CD4-positive, alpha-beta T cell (primary cell): ENCODE measurements around the gene KCNAB2. TPM values are rescaled to one million over a fixed set of nuclear protein-coding genes. Genes with fewer than 3 reads are reported as not detected.

Source experiments
- ATAC-seq: fragments of 200-7000 bp; cut with Tn5 transposase; one replicate; pipeline ENCODE4 v1.10.0; 2022; ENCODE audit warnings: mild to moderate bottlenecking; ENCODE audit not compliant: poor library complexity
- CTCF ChIA-PET: fragments of 350-600 bp; sonication (Branson Sonifier 250); formaldehyde crosslinking; loops from one replicate; lab custom pipeline; 2021; ENCODE audit warnings: antibody characterized with exemption, inconsistent platforms; lab: Charles Lee
- POLR2A ChIA-PET: fragments of 350-600 bp; sonication (Branson Sonifier 250); formaldehyde crosslinking; loops from one replicate; lab custom pipeline; 2021; ENCODE audit warnings: antibody characterized with exemption, inconsistent platforms; lab: Charles Lee
- DNase-seq, 14 experiments: peaks; one replicate each; pipeline ENCODE4 v3.0.0-alpha.2; 2013 to 2020; ENCODE audit warnings: mixed read lengths in 2 of 14
- H3K27ac ChIP-seq, 2 donors: one replicate each; pipeline versions ENCODE4 v1.5.1 to v1.7.0; 2013; ENCODE audit warnings: low read length in 2 of 2, low read depth in 1 of 2, mild to moderate bottlenecking in 1 of 2
- H3K27me3 ChIP-seq, 2 experiments: 1 replicate in 1 of 2; 2 replicates in 1 of 2; pipeline versions ENCODE4 v1.6.1 to v1.7.0; 2013; ENCODE audit warnings: low read length in 2 of 2, control low read depth in 1 of 2, mild to moderate bottlenecking in 1 of 2, moderate library complexity in 1 of 2; ENCODE audit not compliant: insufficient read depth in 2 of 2, control insufficient read depth in 1 of 2
- H3K36me3 ChIP-seq: one replicate; pipeline ENCODE4 v1.6.1; 2013; ENCODE audit warnings: low read length, control low read depth; ENCODE audit not compliant: insufficient read depth
- H3K4me1 ChIP-seq: one replicate; pipeline ENCODE4 v1.6.1; 2013; ENCODE audit warnings: low read length, control low read depth; ENCODE audit not compliant: insufficient read depth
- H3K4me3 ChIP-seq: one replicate; pipeline ENCODE4 v1.5.1; 2013; ENCODE audit warnings: mild to moderate bottlenecking, low read length, moderate library complexity
- H3K9me3 ChIP-seq, 2 experiments: 1 replicate in 1 of 2; 2 replicates in 1 of 2; pipeline versions ENCODE4 v1.6.1 to v1.7.0; 2013; ENCODE audit warnings: low read length in 2 of 2, mild to moderate bottlenecking in 2 of 2, control low read depth in 1 of 2, moderate library complexity in 1 of 2; ENCODE audit not compliant: control insufficient read depth in 1 of 2, insufficient read depth in 1 of 2
- H3K27ac Mint-ChIP-seq: one replicate; pipeline ENCODE4 v1.8.0; 2020; ENCODE audit warnings: mixed read lengths
- H3K27me3 Mint-ChIP-seq: one replicate; pipeline ENCODE4 v1.8.0; 2021; ENCODE audit warnings: mixed read lengths
- H3K36me3 Mint-ChIP-seq: one replicate; pipeline ENCODE4 v1.8.0; 2021; ENCODE audit warnings: low read depth, mixed read lengths
- H3K4me1 Mint-ChIP-seq: one replicate; pipeline ENCODE4 v1.8.0; 2021; ENCODE audit warnings: low read depth, mixed read lengths
- H3K4me3 Mint-ChIP-seq: one replicate; pipeline ENCODE4 v1.8.0; 2020; ENCODE audit warnings: mild to moderate bottlenecking, mixed read lengths
- H3K9me3 Mint-ChIP-seq: one replicate; pipeline ENCODE4 v1.8.0; 2020; ENCODE audit warnings: mixed read lengths
- intact Hi-C, 2 experiments: fragments of 100-400 bp; cut with DNase I in 1 of 2; cut with micrococcal nuclease in 1 of 2; formaldehyde crosslinking; loops; one replicate each; pipeline versions ENCODE4 v1.15.1 to v1.9.0; 2023 to 2025; cut with DNase I, micrococcal nuclease
- total RNA-seq, 174 experiments: library from RNA in 2 of 174; stranded (reverse) in 2 of 174; gene quantifications; one replicate each; pipeline ENCODE4 v1.2.3 and lab custom pipeline; 2021 to 2026
- TF ChIP-seq, protein P1 (sequence below): fragments of 200-600 bp; IDR thresholded peaks from one replicate; pipeline ENCODE4 v1.8.0; 2022; ENCODE audit warnings: antibody characterized with exemption, mild to moderate bottlenecking

The KCNAB2 gene
- total RNA-seq, 2 experiments from 2014 or later, result 147 to 155 TPM

GRCh38 chr1:6035719-6036118 is 10.0 kb upstream of the KCNAB2 start:
- DNase-seq, result no peak
- intact Hi-C loops, result no loop called here
- Mint-ChIP-seq H3K4me3 (no peak overlapping the region), H3K36me3 (peaks cover 62% of the 10 kb centered on the region), H3K4me1 (peaks cover 63% of the 10 kb centered on the region), H3K9me3 (no peaks in the 10 kb centered on the region), H3K27me3 (no peaks in the 10 kb centered on the region), H3K27ac (no peak overlapping the region)
- no peak for ATAC-seq
- H3K4me1 ChIP-seq, result peaks cover 78% of the 10 kb centered on the region
- H3K27ac ChIP-seq, result peak overlapping the region in 1 of 2 donors; percentile 1
- ChIA-PET POLR2A (interaction anchor here (0.7 kb wide), 1 partner anchor 73 kb away, joined by 3 read pairs; no protein-coding TSS in a partner anchor), CTCF (no interaction called here)
- no peaks in the 10 kb centered on the region for H3K27me3 ChIP-seq
- TF ChIP-seq, protein P1, sequence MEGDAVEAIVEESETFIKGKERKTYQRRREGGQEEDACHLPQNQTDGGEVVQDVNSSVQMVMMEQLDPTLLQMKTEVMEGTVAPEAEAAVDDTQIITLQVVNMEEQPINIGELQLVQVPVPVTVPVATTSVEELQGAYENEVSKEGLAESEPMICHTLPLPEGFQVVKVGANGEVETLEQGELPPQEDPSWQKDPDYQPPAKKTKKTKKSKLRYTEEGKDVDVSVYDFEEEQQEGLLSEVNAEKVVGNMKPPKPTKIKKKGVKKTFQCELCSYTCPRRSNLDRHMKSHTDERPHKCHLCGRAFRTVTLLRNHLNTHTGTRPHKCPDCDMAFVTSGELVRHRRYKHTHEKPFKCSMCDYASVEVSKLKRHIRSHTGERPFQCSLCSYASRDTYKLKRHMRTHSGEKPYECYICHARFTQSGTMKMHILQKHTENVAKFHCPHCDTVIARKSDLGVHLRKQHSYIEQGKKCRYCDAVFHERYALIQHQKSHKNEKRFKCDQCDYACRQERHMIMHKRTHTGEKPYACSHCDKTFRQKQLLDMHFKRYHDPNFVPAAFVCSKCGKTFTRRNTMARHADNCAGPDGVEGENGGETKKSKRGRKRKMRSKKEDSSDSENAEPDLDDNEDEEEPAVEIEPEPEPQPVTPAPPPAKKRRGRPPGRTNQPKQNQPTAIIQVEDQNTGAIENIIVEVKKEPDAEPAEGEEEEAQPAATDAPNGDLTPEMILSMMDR, result no peak
- H3K9me3 ChIP-seq, result no peaks in the 10 kb centered on the region
- H3K36me3 ChIP-seq, result peaks cover 56% of the 10 kb centered on the region
- H3K4me3 ChIP-seq, result no peak overlapping the region

DNA sequence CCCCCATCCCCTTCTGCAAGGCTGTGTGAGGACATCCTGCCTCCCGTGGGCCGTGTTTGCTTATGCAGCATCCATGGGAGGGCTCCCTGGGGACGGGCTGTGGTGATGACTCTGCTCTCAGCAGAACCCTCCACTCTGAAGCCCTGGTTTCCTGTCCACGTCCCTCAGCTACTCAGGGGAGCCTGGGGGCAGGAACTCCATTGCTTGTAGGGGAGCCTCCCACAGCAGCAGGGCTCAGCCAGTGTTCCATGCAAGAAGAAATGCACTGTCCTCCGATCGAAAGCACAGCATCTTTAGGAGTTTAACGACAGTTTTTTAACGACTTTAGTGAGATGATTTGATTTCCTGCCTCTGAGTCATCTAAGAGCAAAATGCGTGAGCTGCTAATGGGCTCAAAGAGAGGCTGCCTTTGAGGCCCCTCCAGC is 8.3 kb upstream of the KCNAB2 start:
- Mint-ChIP-seq H3K27me3 (no peaks in the 10 kb centered on the region), H3K4me1 (peaks cover 47% of the 10 kb centered on the region), H3K9me3 (no peaks in the 10 kb centered on the region), H3K27ac (peak overlapping the region; percentile 61), H3K4me3 (no peak overlapping the region), H3K36me3 (peaks cover 66% of the 10 kb centered on the region)
- H3K9me3 ChIP-seq, result no peaks in the 10 kb centered on the region
- intact Hi-C loops, result no loop called here
- ChIA-PET CTCF (no interaction called here), POLR2A (interaction anchor here (0.7 kb wide), 1 partner anchor 12 kb away, joined by 3 read pairs; no protein-coding TSS in a partner anchor)
- peak; percentile 60 for ATAC-seq
- peaks cover 61% of the 10 kb centered on the region for H3K4me1 ChIP-seq
- peaks cover 68% of the 10 kb centered on the region for H3K36me3 ChIP-seq
- H3K27me3 ChIP-seq, result no peaks in the 10 kb centered on the region
- peak overlapping the region in 1 of 2 donors; percentile 4 for H3K27ac ChIP-seq
- H3K4me3 ChIP-seq, result no peak overlapping the region
- TF ChIP-seq, protein P1, result no peak
- peak in 1 of 14 experiments; percentile 16 for DNase-seq

GRCh38 chr1:6038603-6039002 is 7.1 kb upstream of the KCNAB2 start:
- Histone ChIP-seq H3K36me3 (peaks cover 76% of the 10 kb centered on the region), H3K4me3 (no peak overlapping the region), H3K27ac (no peak overlapping the region), H3K27me3 (no peaks in the 10 kb centered on the region), H3K4me1 (peaks cover 53% of the 10 kb centered on the region), H3K9me3 (no peaks in the 10 kb centered on the region)
- no peak for DNase-seq
- no peak for ATAC-seq
- Mint-ChIP-seq H3K9me3 (no peaks in the 10 kb centered on the region), H3K27ac (no peak overlapping the region), H3K27me3 (no peaks in the 10 kb centered on the region), H3K4me1 (peaks cover 35% of the 10 kb centered on the region), H3K36me3 (peaks cover 67% of the 10 kb centered on the region), H3K4me3 (no peak overlapping the region)
- intact Hi-C loops, result no loop called here
- ChIA-PET POLR2A (no interaction called here), CTCF (no interaction called here)
- TF ChIP-seq, protein P1, result no peak
